HPDE6-E6E7 (cell line): Measurements from ENCODE around the gene SLC6A13.

Experiments used
- DNase-seq: peaks from one replicate; pipeline ENCODE4 v3.0.0; 2011; ENCODE audit warnings: missing footprints; ENCODE audit errors: extremely low spot score

Gene SLC6A13

GRCh38 chr12:177980-178828, 84.4 kb downstream of the SLC6A13 start:
- no peak for DNase-seq

GRCh38 chr12:177336-177979, 85.2 kb downstream of the SLC6A13 start:
- no peak for DNase-seq

- peak; percentile 58 for DNase-seq
These were observed 86.1 kb downstream of the SLC6A13 start for GRCh38 chr12:176321-177181.

- DNase-seq: no peak
These were observed 86.9 kb downstream of the SLC6A13 start for GRCh38 chr12:175759-176158.

GRCh38 chr12:175250-175649, 87.4 kb downstream of the SLC6A13 start:
- no peak for DNase-seq

GRCh38 chr12:174596-174995, 88.0 kb downstream of the SLC6A13 start:
- DNase-seq: no peak

GRCh38 chr12:174124-174523, 88.5 kb downstream of the SLC6A13 start:
- no peak for DNase-seq

GRCh38 chr12:172732-173161, 89.9 kb downstream of the SLC6A13 start:
- no peak for DNase-seq

- peak; percentile 53 for DNase-seq
These were observed 90.6 kb downstream of the SLC6A13 start for GRCh38 chr12:171743-172676.

GRCh38 chr12:171276-171675, 91.4 kb downstream of the SLC6A13 start:
- no peak for DNase-seq
